ENCODE data around the gene RANBP1. TPM values are rescaled to one million over a fixed set of nuclear protein-coding genes. Genes with fewer than 3 reads are reported as not detected.

Gene RANBP1
- polyA plus RNA-seq, 1 of the 3 experiments (the other 2 are of a cell fraction) = 502 TPM

DNA sequence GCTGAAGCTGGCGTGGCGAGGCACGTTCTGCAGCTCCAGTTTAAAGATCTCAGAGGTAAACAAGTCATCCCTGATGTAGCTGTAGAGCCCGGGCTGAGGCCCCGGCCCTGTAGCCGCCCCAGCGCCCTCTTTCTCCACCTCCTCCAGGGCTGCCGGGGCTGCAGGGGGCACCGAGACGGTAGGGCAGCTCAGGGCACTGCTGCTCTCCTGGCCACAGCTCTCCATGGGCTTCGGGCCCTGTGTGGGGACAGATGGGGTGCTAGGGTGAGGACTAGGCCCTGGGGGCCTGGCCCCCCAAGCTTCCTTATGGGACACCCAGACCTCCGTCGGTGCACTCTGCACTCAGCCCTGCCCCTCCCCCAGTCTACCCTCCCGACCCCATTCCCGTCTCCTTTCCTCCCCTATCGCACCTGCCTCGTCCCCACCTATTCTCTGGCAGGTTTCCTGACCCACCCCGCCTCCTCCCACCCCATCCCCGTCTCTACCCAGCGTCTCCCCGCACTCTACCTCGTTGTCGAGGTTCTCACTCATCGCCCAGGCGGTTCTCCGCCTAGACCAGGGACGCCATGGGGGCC is 559 bp downstream of the RANBP1 start:
- WGBS (ENCODE audit: low lambda C conversion rate) = 8% methylated on average over 21 of the region's 27 CpGs
- Histone ChIP-seq H3K36me3 (replicated peaks in 1 of 2; ENCODE audit: control insufficient read depth in 1 of 2, insufficient read depth in 2 of 2, low read length in 1 of 2) (peaks cover 37 to 56% of the 10 kb centered on the region in 2 experiments), H3K27me3 (ENCODE audit: insufficient read depth) (no peaks in the 10 kb centered on the region), H2AFZ (ENCODE audit: low read depth) (peak overlapping the region; percentile 83; the same call in 1 of the 2 replicates), H3K9ac (peak overlapping the region; percentile 88), H3F3A (replicated peaks; ENCODE audit: insufficient read depth) (peaks cover 7% of the 10 kb centered on the region), H3K4me1 (ENCODE audit: control insufficient read depth in 1 of 2, insufficient read depth in 2 of 2, low read depth in 1 of 2, low read length in 1 of 2) (peaks cover 16 to 28% of the 10 kb centered on the region in 2 experiments; a peak in 3 of 4 replicates), H4K20me1 (ENCODE audit: insufficient read depth) (0 out of 2 replicates have a peak, but pooled peaks cover 2% of the 10 kb centered on the region), H3K9me2 (no peaks in the 10 kb centered on the region), H3K4me3 (ENCODE audit: low read depth in 2 of 2, low read length in 1 of 2) (peak overlapping the region; percentile 78 to 90), H3K9me3 (no peaks in the 10 kb centered on the region), H3K27ac (ENCODE audit: low read depth in 2 of 2, low read length in 1 of 2) (peak overlapping the region; percentile 60 to 83; a peak in 3 of 4 replicates), H3K4me2 (peak overlapping the region; percentile 96), H3K79me2 (ENCODE audit: insufficient read depth) (peaks cover 66% of the 10 kb centered on the region)
- no peak for TF ChIP-seq MXI1 (IDR thresholded peaks at IDR 0.05; ENCODE audit: low read depth, low read length)
- no peak for TF ChIP-seq SMC3 (IDR thresholded peaks at IDR 0.05; ENCODE audit: low read depth, low read length)
- TF ChIP-seq POLR2AphosphoS5 (IDR thresholded peaks at IDR 0.05; ENCODE audit: low read depth, low read length) = no peak
- TF ChIP-seq, protein P1, sequence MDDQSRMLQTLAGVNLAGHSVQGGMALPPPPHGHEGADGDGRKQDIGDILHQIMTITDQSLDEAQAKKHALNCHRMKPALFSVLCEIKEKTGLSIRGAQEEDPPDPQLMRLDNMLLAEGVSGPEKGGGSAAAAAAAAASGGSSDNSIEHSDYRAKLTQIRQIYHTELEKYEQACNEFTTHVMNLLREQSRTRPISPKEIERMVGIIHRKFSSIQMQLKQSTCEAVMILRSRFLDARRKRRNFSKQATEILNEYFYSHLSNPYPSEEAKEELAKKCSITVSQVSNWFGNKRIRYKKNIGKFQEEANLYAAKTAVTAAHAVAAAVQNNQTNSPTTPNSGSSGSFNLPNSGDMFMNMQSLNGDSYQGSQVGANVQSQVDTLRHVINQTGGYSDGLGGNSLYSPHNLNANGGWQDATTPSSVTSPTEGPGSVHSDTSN (IDR thresholded peaks at IDR 0.05) = no peak
- no peak for TF ChIP-seq RAD21 (IDR thresholded peaks at IDR 0.05; ENCODE audit: low read length)
- no peak for TF ChIP-seq ZBTB33 (IDR thresholded peaks at IDR 0.05; ENCODE audit: borderline replicate concordance, low read depth)
- TF ChIP-seq CHD2 (IDR thresholded peaks at IDR 0.05; ENCODE audit: low read length, partially characterized antibody) = no peak
- ChIA-PET CTCF (interaction anchor here (0.8 to 1.9 kb wide), 6 partner anchors 31 to 157 kb away, joined by 3 to 4 read pairs (median 3); no protein-coding TSS in a partner anchor), POLR2A (interaction anchor here (0.6 to 2.4 kb wide), 5 partner anchors 12 to 220 kb away, joined by 4 to 7 read pairs (median 5); partner anchors contain the start of genes DGCR8 and ZDHHC8)
- DNase-seq = no peak

- Histone ChIP-seq H3K4me3 (ENCODE audit: low read depth in 2 of 2, low read length in 1 of 2) (peak within 1 kb of the TSS; percentile 78 to 90), H3K9me3 (no peaks in the 10 kb centered on the region), H2AFZ (ENCODE audit: low read depth) (peak within 1 kb of the TSS; percentile 83; the same call in 1 of the 2 replicates), H3K27me3 (ENCODE audit: insufficient read depth) (no peaks in the 10 kb centered on the region), H3F3A (replicated peaks; ENCODE audit: insufficient read depth) (peaks cover 7% of the 10 kb centered on the region), H3K79me2 (ENCODE audit: insufficient read depth) (peaks cover 72% of the 10 kb centered on the region), H3K9me2 (no peaks in the 10 kb centered on the region), H3K4me1 (ENCODE audit: control insufficient read depth in 1 of 2, insufficient read depth in 2 of 2, low read depth in 1 of 2, low read length in 1 of 2) (peaks cover 16 to 28% of the 10 kb centered on the region in 2 experiments; a peak in 3 of 4 replicates), H3K4me2 (peak within 1 kb of the TSS; percentile 96), H3K27ac (ENCODE audit: low read depth in 2 of 2, low read length in 1 of 2) (peak within 1 kb of the TSS; percentile 60 to 83; a peak in 3 of 4 replicates), H3K36me3 (replicated peaks in 1 of 2; ENCODE audit: control insufficient read depth in 1 of 2, insufficient read depth in 2 of 2, low read length in 1 of 2) (peaks cover 35 to 56% of the 10 kb centered on the region in 2 experiments), H3K9ac (peak within 1 kb of the TSS; percentile 91), H4K20me1 (ENCODE audit: insufficient read depth) (peaks cover 8% of the 10 kb centered on the region; the same call in 1 of the 2 replicates)
- ChIA-PET CTCF (interaction anchor here (0.9 to 1.5 kb wide), 5 partner anchors 14 to 155 kb away, joined by 3 read pairs; no protein-coding TSS in a partner anchor), POLR2A (interaction anchor here (0.6 to 2.4 kb wide), 3 partner anchors 12 to 165 kb away, joined by 4 to 7 read pairs (median 5); partner anchors contain the start of gene ZDHHC8)
- 1% methylated on average over 35 of the region's 88 CpGs for WGBS (ENCODE audit: low lambda C conversion rate)
- DNase-seq = peak; percentile 99
- no peak for TF ChIP-seq EZH2phosphoT487 (IDR thresholded peaks at IDR 0.05; ENCODE audit: borderline replicate concordance, low read depth)
- TF ChIP-seq, protein P2, sequence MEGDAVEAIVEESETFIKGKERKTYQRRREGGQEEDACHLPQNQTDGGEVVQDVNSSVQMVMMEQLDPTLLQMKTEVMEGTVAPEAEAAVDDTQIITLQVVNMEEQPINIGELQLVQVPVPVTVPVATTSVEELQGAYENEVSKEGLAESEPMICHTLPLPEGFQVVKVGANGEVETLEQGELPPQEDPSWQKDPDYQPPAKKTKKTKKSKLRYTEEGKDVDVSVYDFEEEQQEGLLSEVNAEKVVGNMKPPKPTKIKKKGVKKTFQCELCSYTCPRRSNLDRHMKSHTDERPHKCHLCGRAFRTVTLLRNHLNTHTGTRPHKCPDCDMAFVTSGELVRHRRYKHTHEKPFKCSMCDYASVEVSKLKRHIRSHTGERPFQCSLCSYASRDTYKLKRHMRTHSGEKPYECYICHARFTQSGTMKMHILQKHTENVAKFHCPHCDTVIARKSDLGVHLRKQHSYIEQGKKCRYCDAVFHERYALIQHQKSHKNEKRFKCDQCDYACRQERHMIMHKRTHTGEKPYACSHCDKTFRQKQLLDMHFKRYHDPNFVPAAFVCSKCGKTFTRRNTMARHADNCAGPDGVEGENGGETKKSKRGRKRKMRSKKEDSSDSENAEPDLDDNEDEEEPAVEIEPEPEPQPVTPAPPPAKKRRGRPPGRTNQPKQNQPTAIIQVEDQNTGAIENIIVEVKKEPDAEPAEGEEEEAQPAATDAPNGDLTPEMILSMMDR (IDR thresholded peaks at IDR 0.05) = peak; percentile 23; the same call in 1 of the 2 replicates
- TF ChIP-seq GABPA (IDR thresholded peaks at IDR 0.05; ENCODE audit: low read depth) = peak; percentile 90
- 0 out of 4 replicates have a peak, but pooled peaks of 1 of the 2 experiments have one; percentile 44 for TF ChIP-seq EP300 (IDR thresholded peaks at IDR 0.05; ENCODE audit: borderline replicate concordance in 1 of 2, low read depth in 1 of 2, low read length in 1 of 2)
- TF ChIP-seq USF1 (IDR thresholded peaks at IDR 0.05; ENCODE audit: borderline replicate concordance, low read depth) = peak; percentile 49; the same call in 1 of the 2 replicates
- peak; percentile 40; the same call in 1 of the 2 replicates for TF ChIP-seq RXRA (IDR thresholded peaks at IDR 0.05; ENCODE audit: borderline replicate concordance, low read depth)
- peak; percentile 66 for TF ChIP-seq ELF1 (IDR thresholded peaks at IDR 0.05)
These were observed 1.2 kb downstream of the RANBP1 start, which contains the start of gene TRMT2A for GRCh38 chr22:20116951-20117632. Gene TRMT2A, minus strand, starts transcription at chr22:20117226. Its CDS starts 320 bp downstream, at chr22:20116906.

All from SK-N-SH (cell line).